K562 (cell line): ENCODE data around the gene TMEM181.

Experiments used
- EGR1 ChIP-seq: fragments of 450-650 bp; conservative IDR thresholded peaks from 2 replicates; pipeline ENCODE4 v1.6.1; 2017; ENCODE audit warnings: mild to moderate bottlenecking
- POLR2A ChIP-seq: fragments of 450-650 bp; conservative IDR thresholded peaks from 2 replicates; pipeline ENCODE4 v1.6.1; 2016
- RAD21 ChIP-seq, 2 experiments: fragments of 250-450 bp in 1 of 2; fragments of 450-650 bp in 1 of 2; sonication (Bioruptor Pico) in 1 of 2; formaldehyde crosslinking in 1 of 2; IDR thresholded peaks in 1 of 2; conservative IDR thresholded peaks in 1 of 2; 2 replicates each; pipeline versions ENCODE4 v1.4.0 to v1.8.0; 2020 to 2022; ENCODE audit warnings: mild to moderate bottlenecking in 2 of 2, moderate library complexity in 1 of 2
- SUPT5H ChIP-seq: fragments of 450-650 bp; IDR thresholded peaks from 2 replicates; pipeline ENCODE4 v1.6.1; 2016
- TF ChIP-seq, protein P1 (sequence below), 3 experiments: IDR thresholded peaks in 2 of 3; conservative IDR thresholded peaks in 1 of 3; 2 replicates each; pipeline ENCODE4 v1.5.1; 2011 to 2012; ENCODE audit warnings: low read length in 3 of 3, mild to moderate bottlenecking in 3 of 3, control low read depth in 2 of 3, improper control_type of control experiment in 1 of 3, inconsistent platforms in 1 of 3, low read depth in 1 of 3, mixed read lengths in 1 of 3, moderate library complexity in 1 of 3; ENCODE audit not compliant: insufficient read depth in 2 of 3

DNA sequence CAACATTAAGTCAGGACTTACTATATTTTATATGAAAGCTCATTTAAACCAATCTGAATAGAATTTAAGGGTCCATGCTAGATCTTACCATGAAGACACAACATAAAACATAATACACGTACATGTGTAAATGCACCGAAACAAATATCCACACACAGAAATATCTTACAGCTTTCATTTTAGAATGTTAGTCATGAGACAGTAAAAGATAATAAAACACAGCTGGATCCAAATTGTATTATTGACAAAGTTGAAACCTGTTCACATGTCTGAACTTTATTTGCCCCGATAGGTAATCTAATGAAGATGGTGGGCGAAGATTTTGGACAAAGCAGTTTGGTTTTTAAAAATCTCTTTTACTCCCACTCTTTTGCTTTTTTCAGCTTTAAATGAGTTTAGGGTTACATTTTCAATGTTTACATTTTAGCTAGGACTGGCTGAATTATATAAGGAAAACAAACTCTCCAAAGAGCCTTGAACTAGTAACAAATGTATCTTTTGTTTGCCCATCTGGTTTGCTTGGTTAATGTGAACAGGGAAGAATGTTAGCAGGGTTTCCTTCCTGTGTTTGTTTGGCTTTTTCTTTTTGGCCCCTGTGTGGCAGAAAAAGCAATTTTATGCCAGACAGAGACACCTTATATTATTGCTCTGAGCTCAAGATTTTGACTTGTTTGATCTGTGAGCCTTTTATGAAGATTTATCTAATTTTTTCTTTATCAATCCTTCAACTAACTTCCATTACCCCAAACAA is 5.1 kb upstream of the TMEM181 start:
- TF ChIP-seq POLR2A: no peak
- TF ChIP-seq, protein P1, sequence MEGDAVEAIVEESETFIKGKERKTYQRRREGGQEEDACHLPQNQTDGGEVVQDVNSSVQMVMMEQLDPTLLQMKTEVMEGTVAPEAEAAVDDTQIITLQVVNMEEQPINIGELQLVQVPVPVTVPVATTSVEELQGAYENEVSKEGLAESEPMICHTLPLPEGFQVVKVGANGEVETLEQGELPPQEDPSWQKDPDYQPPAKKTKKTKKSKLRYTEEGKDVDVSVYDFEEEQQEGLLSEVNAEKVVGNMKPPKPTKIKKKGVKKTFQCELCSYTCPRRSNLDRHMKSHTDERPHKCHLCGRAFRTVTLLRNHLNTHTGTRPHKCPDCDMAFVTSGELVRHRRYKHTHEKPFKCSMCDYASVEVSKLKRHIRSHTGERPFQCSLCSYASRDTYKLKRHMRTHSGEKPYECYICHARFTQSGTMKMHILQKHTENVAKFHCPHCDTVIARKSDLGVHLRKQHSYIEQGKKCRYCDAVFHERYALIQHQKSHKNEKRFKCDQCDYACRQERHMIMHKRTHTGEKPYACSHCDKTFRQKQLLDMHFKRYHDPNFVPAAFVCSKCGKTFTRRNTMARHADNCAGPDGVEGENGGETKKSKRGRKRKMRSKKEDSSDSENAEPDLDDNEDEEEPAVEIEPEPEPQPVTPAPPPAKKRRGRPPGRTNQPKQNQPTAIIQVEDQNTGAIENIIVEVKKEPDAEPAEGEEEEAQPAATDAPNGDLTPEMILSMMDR (IDR thresholded peaks at IDR 0.05 in 2 of 3, conservative IDR thresholded peaks at IDR 0.05 in 1 of 3; ENCODE audit: insufficient read depth in 2 of 3, low read depth in 1 of 3, low read length in 3 of 3): no peak
- TF ChIP-seq EGR1: no peak
- no peak for TF ChIP-seq SUPT5H
- no peak for TF ChIP-seq RAD21 (CRISPR knock-in tag; conservative IDR thresholded peaks at IDR 0.05 in 1 of 2, IDR thresholded peaks at IDR 0.05 in 1 of 2)
